ENCODE measurements around the gene REXO5.
"Not testable (repeated sequence)": the region's sequence is repeated elsewhere in the genome, so short reads cannot be mapped to it uniquely, and the experiment has no call there.

REXO5 gene, protein sequence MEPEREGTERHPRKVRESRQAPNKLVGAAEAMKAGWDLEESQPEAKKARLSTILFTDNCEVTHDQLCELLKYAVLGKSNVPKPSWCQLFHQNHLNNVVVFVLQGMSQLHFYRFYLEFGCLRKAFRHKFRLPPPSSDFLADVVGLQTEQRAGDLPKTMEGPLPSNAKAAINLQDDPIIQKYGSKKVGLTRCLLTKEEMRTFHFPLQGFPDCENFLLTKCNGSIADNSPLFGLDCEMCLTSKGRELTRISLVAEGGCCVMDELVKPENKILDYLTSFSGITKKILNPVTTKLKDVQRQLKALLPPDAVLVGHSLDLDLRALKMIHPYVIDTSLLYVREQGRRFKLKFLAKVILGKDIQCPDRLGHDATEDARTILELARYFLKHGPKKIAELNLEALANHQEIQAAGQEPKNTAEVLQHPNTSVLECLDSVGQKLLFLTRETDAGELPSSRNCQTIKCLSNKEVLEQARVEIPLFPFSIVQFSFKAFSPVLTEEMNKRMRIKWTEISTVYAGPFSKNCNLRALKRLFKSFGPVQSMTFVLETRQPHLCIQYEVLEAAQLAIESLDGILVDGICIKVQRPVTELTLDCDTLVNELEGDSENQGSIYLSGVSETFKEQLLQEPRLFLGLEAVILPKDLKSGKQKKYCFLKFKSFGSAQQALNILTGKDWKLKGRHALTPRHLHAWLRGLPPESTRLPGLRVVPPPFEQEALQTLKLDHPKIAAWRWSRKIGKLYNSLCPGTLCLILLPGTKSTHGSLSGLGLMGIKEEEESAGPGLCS

DNA sequence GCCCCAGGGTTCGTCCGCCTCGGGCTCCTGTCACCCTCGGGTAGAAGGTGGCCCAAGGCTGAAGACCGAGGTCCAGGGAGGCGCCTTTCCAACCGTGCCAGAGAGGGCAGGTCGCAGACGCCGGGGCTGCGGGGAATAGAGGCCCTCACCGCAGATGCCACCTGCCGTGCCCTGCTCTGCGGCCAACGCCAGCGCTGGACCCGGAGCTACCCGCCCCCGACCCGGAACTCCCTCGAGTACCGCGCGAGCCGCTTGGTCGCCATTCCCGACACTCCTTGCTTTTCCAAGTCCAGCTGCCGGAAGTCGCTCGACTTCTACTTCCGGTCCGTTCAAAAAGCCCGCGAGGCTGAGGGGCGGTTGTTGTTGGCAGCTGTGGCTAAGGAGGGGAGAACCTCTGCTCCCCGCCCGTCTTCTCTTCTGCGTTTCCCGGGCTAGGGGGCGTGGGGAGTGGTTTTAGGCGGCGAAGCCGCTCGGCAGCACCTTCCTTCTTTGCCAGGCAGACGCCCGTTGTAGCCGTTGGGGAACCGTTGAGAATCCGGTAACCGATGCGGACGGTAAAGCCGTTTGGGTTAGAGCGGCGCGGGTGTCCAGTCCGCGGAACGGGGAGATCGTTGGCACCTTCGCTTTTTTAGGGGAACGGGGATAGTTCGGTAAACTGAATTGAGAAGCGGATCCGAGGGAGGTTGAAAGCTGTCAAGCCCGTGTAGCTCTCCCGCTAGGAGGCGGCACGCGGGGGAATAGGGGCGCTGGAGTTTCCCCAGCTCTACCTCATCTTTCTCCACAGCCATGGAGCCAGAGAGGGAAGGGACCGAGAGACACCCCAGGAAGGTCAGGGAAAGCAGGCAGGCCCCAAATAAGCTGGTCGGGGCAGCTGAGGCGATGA, at the start of gene REXO5, which contains the start of gene ERI2:
REXO5 (plus strand) TSS at position 360 of the 883 bp plus-strand sequence; CDS start at position 787, 427 bp downstream.
ERI2 (minus strand) TSS at position 305 of the 883 bp plus-strand sequence; CDS start at position 263, 42 bp downstream.
- DNase-seq (ENCODE audit: low read depth) = peak; percentile 92
- TF ChIP-seq, protein P1, sequence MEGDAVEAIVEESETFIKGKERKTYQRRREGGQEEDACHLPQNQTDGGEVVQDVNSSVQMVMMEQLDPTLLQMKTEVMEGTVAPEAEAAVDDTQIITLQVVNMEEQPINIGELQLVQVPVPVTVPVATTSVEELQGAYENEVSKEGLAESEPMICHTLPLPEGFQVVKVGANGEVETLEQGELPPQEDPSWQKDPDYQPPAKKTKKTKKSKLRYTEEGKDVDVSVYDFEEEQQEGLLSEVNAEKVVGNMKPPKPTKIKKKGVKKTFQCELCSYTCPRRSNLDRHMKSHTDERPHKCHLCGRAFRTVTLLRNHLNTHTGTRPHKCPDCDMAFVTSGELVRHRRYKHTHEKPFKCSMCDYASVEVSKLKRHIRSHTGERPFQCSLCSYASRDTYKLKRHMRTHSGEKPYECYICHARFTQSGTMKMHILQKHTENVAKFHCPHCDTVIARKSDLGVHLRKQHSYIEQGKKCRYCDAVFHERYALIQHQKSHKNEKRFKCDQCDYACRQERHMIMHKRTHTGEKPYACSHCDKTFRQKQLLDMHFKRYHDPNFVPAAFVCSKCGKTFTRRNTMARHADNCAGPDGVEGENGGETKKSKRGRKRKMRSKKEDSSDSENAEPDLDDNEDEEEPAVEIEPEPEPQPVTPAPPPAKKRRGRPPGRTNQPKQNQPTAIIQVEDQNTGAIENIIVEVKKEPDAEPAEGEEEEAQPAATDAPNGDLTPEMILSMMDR (IDR thresholded peaks at IDR 0.05; ENCODE audit: control insufficient read depth, extremely low read depth, insufficient read depth) = peak; percentile 53

DNA sequence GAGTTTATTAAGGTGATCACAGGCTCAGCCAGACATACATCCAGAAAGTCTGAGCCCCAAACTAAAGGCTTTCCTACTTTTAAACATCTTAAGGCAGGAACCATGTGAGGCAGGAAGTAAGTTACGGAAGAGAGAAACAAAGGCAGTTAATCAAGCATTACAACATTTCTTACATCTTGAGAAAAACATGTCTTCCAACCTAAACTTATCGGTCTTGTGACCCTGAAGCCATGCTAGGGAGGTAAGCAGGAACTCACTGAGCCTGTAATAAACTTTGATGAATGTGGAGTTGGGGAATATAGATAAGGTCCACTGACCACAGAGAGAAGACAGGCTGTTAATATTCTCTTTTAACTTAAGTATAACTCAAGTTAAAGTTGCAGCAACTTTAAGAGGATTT, 46.0 kb upstream of the REXO5 start:
- no peak overlapping the region for H3K4me3 ChIP-seq (ENCODE audit: low read depth, low read length)
- no peak for DNase-seq (ENCODE audit: low read depth)
- TF ChIP-seq, protein P1 (IDR thresholded peaks at IDR 0.05; ENCODE audit: control insufficient read depth, extremely low read depth, insufficient read depth) = no peak

More for the DNA sequence above, at the start of gene REXO5, which contains the start of gene ERI2:
- peak within 1 kb of the TSS; percentile 65 for H3K4me3 ChIP-seq (ENCODE audit: low read depth, low read length)

DNA sequence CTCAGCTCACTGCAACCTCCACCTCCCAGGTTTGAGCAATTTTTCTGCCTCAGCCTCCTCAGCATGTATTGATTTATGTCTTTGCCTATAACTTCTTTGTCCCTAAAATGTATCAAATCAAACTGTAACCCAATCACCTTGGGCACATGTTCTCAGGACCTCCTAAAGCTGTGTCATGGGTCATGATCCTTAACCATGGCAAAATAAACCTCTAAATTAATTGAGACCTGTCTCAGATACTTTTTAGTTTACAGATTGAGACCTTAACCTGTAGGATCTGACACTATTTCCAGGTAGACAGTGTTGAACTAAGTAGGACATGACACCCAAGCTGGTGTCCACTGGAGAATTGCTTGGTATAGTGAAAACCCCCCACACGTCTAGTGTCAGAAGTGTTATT, 45.2 kb upstream of the REXO5 start:
- DNase-seq (ENCODE audit: low read depth) = no peak
- H3K4me3 ChIP-seq (ENCODE audit: low read depth, low read length) = no peak overlapping the region
- TF ChIP-seq, protein P1 (IDR thresholded peaks at IDR 0.05; ENCODE audit: control insufficient read depth, extremely low read depth, insufficient read depth) = no peak

DNA sequence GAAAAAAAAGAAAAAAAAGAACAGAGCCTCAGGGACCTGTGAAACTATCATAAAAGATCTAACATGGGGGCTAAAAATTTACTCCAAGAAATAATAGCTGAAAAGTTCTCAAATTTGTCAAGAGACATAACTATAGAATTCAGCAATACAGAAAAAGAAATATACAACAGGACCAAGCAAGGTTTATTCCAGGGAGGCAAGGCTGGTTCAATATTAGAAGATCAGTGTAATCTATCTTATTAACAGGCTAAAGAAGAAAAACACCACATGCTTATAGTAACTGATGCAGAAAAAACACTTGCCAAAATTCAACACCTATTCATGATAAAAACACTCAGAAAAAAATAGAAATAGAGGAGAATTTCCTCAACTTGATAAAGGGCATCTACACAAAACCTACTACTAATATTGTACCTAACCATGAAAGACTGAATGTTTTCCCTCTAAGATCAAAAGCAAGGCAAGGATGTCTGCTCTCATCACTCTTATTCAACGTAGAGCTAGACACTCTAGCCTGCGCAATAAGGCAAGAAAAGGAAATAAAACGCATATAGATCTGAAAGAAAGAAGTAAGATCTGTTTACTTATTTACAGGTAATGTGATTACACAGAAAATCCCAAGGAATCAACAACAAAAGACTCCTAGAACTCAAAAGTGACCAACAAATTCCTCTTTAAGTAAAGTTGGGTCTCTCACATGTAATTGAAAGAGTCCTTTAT, 43.8 kb upstream of the REXO5 start:
- H3K4me3 ChIP-seq (ENCODE audit: low read depth, low read length) = peak overlapping the region; percentile 55; the same call in 1 of the 2 replicates
- TF ChIP-seq, protein P1 (IDR thresholded peaks at IDR 0.05; ENCODE audit: control insufficient read depth, extremely low read depth, insufficient read depth) = no peak
- no peak for DNase-seq (ENCODE audit: low read depth)

DNA sequence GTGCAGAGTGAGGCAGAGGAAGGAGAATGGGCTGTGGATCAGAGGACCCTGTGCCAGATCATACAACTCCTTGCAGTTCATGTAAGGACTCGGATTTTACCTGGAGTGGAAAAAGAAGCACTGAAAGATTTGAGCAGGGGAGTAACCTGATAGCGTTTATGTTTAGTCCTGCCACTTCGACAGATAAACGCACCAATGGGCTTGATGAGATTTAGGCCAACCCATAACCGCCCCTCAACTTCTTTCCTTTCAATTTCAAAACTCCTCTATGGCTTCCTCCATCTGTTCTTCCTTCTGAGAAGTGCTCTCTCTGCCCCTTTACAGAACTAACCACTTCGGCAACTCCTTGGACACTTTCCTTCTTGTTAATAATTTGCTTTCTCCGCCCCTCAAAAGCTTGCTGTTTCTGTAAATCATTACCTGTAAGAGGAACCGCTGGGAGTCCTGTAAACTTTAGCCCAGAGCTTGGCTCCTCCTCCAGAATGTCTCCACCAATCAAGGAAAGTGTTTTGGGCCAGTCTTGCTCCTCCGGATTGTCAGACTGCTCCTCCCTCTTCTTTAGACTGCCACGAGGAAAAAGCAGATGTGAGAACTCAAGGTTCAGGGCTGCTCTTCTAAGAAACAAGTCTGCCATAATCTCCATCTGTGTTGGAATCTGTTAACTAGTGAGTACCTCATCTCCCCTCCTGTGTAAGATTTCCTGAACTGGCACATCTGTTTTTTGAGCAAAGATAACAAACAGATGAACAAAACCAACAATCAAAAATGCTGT, 42.7 kb upstream of the REXO5 start, which contains the start of gene ACSM3:
ACSM3 (plus strand) TSS at position 554 of the 772 bp plus-strand sequence. CDS start 6,021 bp downstream, outside the sequence.
- peak; percentile 87 for DNase-seq (ENCODE audit: low read depth)
- TF ChIP-seq, protein P1 (IDR thresholded peaks at IDR 0.05; ENCODE audit: control insufficient read depth, extremely low read depth, insufficient read depth) = no peak
- H3K4me3 ChIP-seq (ENCODE audit: low read depth, low read length) = peak within 1 kb of the TSS; percentile 55

DNA sequence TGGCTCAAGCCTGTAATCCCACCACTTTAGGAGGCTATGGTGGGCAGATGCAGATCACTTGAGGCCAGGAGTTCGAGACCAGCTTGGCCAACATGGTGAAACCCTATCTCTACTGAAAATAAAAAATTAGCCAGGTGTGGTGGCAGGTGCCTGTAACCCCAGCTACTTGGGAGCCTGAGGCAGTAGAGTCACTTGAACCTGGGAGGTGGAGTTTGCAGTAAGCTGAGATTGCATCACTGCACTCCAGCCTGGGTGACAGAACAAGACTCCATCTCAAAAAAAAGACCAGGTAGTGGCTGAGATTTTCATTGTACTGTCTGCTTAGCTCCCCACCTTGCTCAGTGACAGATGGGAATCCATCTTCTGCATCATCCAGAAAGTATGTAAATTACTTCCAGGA, 41.9 kb upstream of the REXO5 start:
- peak overlapping the region; percentile 55; the same call in 1 of the 2 replicates for H3K4me3 ChIP-seq (ENCODE audit: low read depth, low read length)
- DNase-seq (ENCODE audit: low read depth) = not testable (repeated sequence)
